Activated B cell treated with CpG ODN at 0.5 μM for 24 hours (primary cell): Measurements from ENCODE around the gene NOP56. TPM values are rescaled to one million over a fixed set of nuclear protein-coding genes. Genes with fewer than 3 reads are reported as not detected.

Source experiments
- ATAC-seq: fragments of 200-7000 bp; cut with Tn5 transposase; one replicate; pipeline ENCODE4 v1.10.0; 2021; ENCODE audit warnings: low read depth, mild to moderate bottlenecking, moderate library complexity
- CTCF ChIA-PET: fragments of 350-600 bp; sonication (Branson Sonifier 250); formaldehyde crosslinking; loops from one replicate; lab custom pipeline; 2021; ENCODE audit warnings: antibody characterized with exemption; lab: Charles Lee
- POLR2A ChIA-PET: fragments of 350-600 bp; sonication (Branson Sonifier 250); formaldehyde crosslinking; loops from one replicate; lab custom pipeline; 2021; ENCODE audit warnings: antibody characterized with exemption; lab: Charles Lee
- DNase-seq: peaks from one replicate; pipeline ENCODE4 v3.0.0; 2022
- H3K27ac Mint-ChIP-seq: one replicate; pipeline ENCODE4 v1.8.0; 2020; ENCODE audit warnings: mixed read lengths
- H3K27me3 Mint-ChIP-seq: one replicate; pipeline ENCODE4 v1.8.0; 2021; ENCODE audit warnings: mixed read lengths
- H3K36me3 Mint-ChIP-seq: one replicate; pipeline ENCODE4 v1.8.0; 2021; ENCODE audit warnings: low read depth, mixed read lengths
- H3K4me1 Mint-ChIP-seq: one replicate; pipeline ENCODE4 v1.8.0; 2021; ENCODE audit warnings: mixed read lengths
- H3K4me3 Mint-ChIP-seq: one replicate; pipeline ENCODE4 v1.8.0; 2020; ENCODE audit warnings: mild to moderate bottlenecking, mixed read lengths
- H3K9me3 Mint-ChIP-seq: one replicate; pipeline ENCODE4 v1.8.0; 2020; ENCODE audit warnings: mixed read lengths
- CTCF ChIP-seq: fragments of 200-600 bp; IDR thresholded peaks from one replicate; pipeline ENCODE4 v1.8.0; 2022; ENCODE audit warnings: antibody characterized with exemption, mild to moderate bottlenecking
- intact Hi-C: fragments of 100-400 bp; cut with micrococcal nuclease; formaldehyde crosslinking; loops from one replicate; pipeline ENCODE4 v1.15.1; 2024
- total RNA-seq: library from RNA; stranded (reverse); gene quantifications from 2 replicates; pipeline ENCODE4 v1.2.3, GENCODE V29; 2022

The NOP56 gene
- total RNA-seq, 1 donor from 2014 or later: 327 TPM

DNA sequence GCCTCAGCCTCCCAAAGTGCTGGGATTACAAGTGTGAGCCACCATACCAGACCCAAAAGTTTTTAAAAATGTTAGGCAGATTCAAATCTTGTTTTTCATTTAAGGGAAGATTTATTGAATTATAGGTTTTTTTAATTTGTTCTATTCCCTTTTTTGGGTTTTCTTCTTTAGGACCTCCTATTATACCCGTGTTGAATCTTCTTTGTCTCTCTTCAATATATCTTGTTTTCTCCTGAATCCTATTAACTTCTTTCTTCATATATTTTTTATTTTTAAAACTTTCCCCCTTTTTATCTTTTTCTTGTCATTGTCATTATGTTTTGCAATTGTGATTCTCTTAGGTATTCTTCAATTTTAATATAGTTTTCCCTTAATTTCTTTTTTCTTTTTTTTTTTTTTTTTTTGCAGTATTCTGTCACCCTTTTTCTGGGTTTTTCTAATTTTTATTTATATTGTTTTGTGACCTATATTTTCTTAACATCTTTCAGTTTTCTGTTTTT, 45.9 kb upstream of the NOP56 start:
- Mint-ChIP-seq H3K4me1 (no peaks in the 10 kb centered on the region), H3K27me3 (peaks cover 22% of the 10 kb centered on the region), H3K4me3 (no peak overlapping the region), H3K9me3 (peaks cover 14% of the 10 kb centered on the region), H3K36me3 (peaks cover 4% of the 10 kb centered on the region), H3K27ac (no peak overlapping the region)
- intact Hi-C loops: no loop called here
- POLR2A ChIA-PET: no interaction called here
- DNase-seq (no peak), ATAC-seq (no peak)
- CTCF ChIA-PET: no interaction called here
- TF ChIP-seq CTCF: no peak

DNA sequence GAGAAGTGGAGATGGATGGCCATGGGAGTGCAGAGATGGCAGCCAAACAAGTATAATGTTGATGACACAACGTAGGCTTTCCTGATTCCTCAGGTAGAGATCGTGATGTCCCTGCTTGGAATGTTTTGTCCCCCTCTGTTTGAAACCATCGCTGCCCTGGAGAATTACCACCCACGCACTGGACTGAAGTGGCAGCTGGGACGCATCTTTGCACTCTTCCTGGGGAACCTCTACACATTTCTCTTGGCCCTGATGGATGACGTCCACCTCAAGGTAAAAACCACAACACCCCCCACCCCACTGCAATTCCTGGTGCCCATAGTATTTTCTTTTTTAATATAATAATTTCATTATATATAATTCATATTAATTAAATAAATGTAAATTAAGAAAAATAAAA, 42.1 kb upstream of the NOP56 start:
- no peak overlapping the region for H3K4me3 Mint-ChIP-seq
- intact Hi-C loops: no loop called here
- H3K27me3 Mint-ChIP-seq: peaks cover 34% of the 10 kb centered on the region
- no peaks in the 10 kb centered on the region for H3K4me1 Mint-ChIP-seq
- peaks cover 13% of the 10 kb centered on the region for H3K9me3 Mint-ChIP-seq
- no peak for TF ChIP-seq CTCF
- no peak for ATAC-seq
- DNase-seq: no peak
- POLR2A ChIA-PET: no interaction called here
- no peak overlapping the region for H3K27ac Mint-ChIP-seq
- CTCF ChIA-PET: no interaction called here
- peaks cover 4% of the 10 kb centered on the region for H3K36me3 Mint-ChIP-seq

DNA sequence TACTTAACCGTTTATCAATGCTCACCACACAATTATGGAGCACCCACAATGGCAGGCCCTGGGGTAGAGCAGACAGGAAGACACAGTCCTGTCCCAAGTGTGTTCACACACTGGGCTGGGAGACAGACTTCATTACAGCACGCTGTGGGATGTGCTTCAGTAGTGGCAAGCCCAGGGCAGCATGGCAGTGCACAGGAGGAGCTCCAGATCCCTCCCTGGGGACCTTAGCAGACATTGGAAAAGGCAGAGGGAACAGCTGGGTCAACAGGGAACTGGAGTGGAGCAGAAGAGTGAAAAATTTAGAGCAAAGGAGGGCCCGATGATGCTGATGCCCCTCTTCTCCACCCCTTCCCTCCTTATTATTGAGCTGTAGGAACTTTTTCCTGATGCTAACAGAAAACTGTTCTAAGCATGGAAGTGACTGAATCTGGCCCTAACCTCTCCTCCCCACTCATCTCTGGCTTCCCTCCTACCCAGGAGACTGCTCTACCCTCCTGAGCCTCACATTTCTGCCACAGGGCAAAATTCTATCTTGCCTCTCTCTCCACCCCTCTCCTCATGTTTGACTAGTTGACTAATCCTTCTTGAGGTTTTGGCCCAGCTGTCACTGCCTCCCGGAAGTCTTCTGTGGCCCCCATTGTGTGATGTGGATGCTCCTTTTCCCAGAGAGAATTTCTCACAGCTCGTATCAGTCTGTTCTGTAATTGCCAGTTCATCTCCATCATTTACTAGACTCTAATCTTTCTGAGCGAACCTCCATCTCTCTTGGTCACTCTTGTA, 41.3 kb upstream of the NOP56 start:
- ATAC-seq (no peak), DNase-seq (no peak)
- intact Hi-C loops: no loop called here
- peaks cover 4% of the 10 kb centered on the region for H3K36me3 Mint-ChIP-seq
- CTCF ChIA-PET: no interaction called here
- peaks cover 40% of the 10 kb centered on the region for H3K27me3 Mint-ChIP-seq
- POLR2A ChIA-PET: no interaction called here
- no peak for TF ChIP-seq CTCF
- no peak overlapping the region for H3K4me3 Mint-ChIP-seq
- no peaks in the 10 kb centered on the region for H3K4me1 Mint-ChIP-seq
- H3K27ac Mint-ChIP-seq: no peak overlapping the region
- H3K9me3 Mint-ChIP-seq: peaks cover 9% of the 10 kb centered on the region

DNA sequence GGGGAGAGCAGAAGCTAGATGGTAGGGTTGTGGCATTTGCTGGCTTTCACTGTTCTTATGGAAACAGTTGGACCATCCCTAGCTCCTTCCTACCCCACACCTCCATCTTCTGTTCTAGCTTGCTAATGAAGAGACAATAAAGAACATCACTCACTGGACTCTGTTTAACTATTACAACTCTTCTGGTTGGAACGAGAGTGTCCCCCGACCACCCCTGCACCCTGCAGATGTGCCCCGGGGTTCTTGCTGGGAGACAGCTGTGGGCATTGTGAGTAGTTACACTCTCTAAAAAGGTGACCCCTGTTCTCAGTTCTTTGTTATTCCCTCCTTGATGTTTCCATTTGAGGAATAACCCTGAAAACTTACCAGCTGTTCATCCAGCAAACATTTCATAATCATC, 40.4 kb upstream of the NOP56 start:
- intact Hi-C loops: no loop called here
- no peak overlapping the region for H3K4me3 Mint-ChIP-seq
- DNase-seq (no peak), ATAC-seq (no peak)
- POLR2A ChIA-PET: no interaction called here
- no peak for TF ChIP-seq CTCF
- peaks cover 3% of the 10 kb centered on the region for H3K4me1 Mint-ChIP-seq
- peaks cover 41% of the 10 kb centered on the region for H3K27me3 Mint-ChIP-seq
- CTCF ChIA-PET: interaction anchor here (0.7 kb wide), 1 partner anchor 90 kb away, joined by 3 read pairs; no protein-coding TSS in a partner anchor
- no peak overlapping the region for H3K27ac Mint-ChIP-seq
- peaks cover 4% of the 10 kb centered on the region for H3K36me3 Mint-ChIP-seq
- peaks cover 7% of the 10 kb centered on the region for H3K9me3 Mint-ChIP-seq

GRCh38 chr20:2616634-2617033, 35.8 kb upstream of the NOP56 start:
- H3K27me3 Mint-ChIP-seq: peaks cover 42% of the 10 kb centered on the region
- H3K4me1 Mint-ChIP-seq: peaks cover 8% of the 10 kb centered on the region
- no peaks in the 10 kb centered on the region for H3K9me3 Mint-ChIP-seq
- intact Hi-C loops: no loop called here
- CTCF ChIA-PET: no interaction called here
- POLR2A ChIA-PET: no interaction called here
- H3K36me3 Mint-ChIP-seq: no peaks in the 10 kb centered on the region
- TF ChIP-seq CTCF: no peak
- DNase-seq (no peak), ATAC-seq (no peak)
- no peak overlapping the region for H3K27ac Mint-ChIP-seq
- no peak overlapping the region for H3K4me3 Mint-ChIP-seq
